Left ventricle myocardium inferior (tissue), 1 donor: ENCODE data around the gene ACTL10. TPM values are rescaled to one million over a fixed set of nuclear protein-coding genes. Genes with fewer than 3 reads are reported as not detected.

Source experiments
- DNase-seq: peaks from one replicate; pipeline ENCODE4 v3.0.0-alpha.2; 2020
- H3K27ac ChIP-seq: fragments of 200-600 bp; replicated peaks from 2 replicates; pipeline ENCODE4 v1.8.0; 2021
- H3K27me3 ChIP-seq: fragments of 200-600 bp; 2 replicates; pipeline ENCODE4 v1.8.0; 2021; ENCODE audit warnings: low read depth
- H3K36me3 ChIP-seq: fragments of 200-600 bp; 2 replicates; pipeline ENCODE4 v1.8.0; 2021
- H3K4me1 ChIP-seq: fragments of 200-600 bp; 2 replicates; pipeline ENCODE4 v1.8.0; 2021
- H3K4me3 ChIP-seq: fragments of 200-600 bp; 2 replicates; pipeline ENCODE4 v1.8.0; 2021; ENCODE audit warnings: mild to moderate bottlenecking, moderate library complexity
- H3K9me3 ChIP-seq: fragments of 200-600 bp; replicated peaks from 2 replicates; pipeline ENCODE4 v1.8.0; 2021
- CTCF ChIP-seq: fragments of 200-600 bp; IDR thresholded peaks from 2 replicates; pipeline ENCODE4 v1.8.0; 2021; ENCODE audit warnings: antibody characterized with exemption, mild to moderate bottlenecking, borderline replicate concordance
- intact Hi-C: fragments of 100-400 bp; cut with micrococcal nuclease; formaldehyde crosslinking; loops from one replicate; pipeline ENCODE4 v1.11.0; 2022
- total RNA-seq: library from RNA; stranded (reverse); fragmentation: NEBNext Ultra II Directional; extraction: Animal tissue kit (Norgen Biotek cat#: 25700); gene quantifications from one replicate; pipeline ENCODE4 v1.2.1, GENCODE V29; 2021
- donor health status: DM: no; HTN: yes; CAD: no; lungs with severe emphysema.

The ACTL10 gene
- total RNA-seq, 1 donor from 2014 or later: 0.22 TPM

DNA sequence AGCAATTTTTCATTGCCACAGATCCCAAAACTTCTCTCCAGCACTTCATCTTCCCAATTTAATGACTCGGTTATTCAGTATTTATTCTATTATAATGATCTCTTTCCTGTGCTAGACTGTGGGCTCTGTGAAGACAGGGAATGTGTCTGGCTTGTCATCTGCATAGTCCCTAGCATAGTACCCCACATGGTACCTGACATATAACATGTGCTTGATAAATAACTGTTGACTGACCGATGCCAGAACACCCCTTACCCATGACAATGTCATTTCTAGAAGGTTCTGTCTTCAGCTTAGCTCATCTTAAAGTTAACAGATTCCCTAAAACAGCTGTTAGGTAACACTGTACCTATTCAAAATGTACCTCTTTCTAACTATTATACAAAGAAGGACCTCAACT, 49.8 kb downstream of the ACTL10 start:
- TF ChIP-seq CTCF: no peak
- H3K9me3 ChIP-seq: no peaks in the 10 kb centered on the region
- peaks cover 29% of the 10 kb centered on the region for H3K36me3 ChIP-seq
- no peak overlapping the region for H3K27ac ChIP-seq
- no peaks in the 10 kb centered on the region for H3K27me3 ChIP-seq
- peaks cover 20% of the 10 kb centered on the region for H3K4me1 ChIP-seq
- no peak overlapping the region for H3K4me3 ChIP-seq
- no peak for DNase-seq
- intact Hi-C loops: no loop called here

Other genes starting within 250 kb of the ACTL10 start
- gene SNTA1, start 223.2 kb upstream of the ACTL10 start, total RNA-seq: 202 TPM
- gene CBFA2T2, start 176.8 kb upstream of the ACTL10 start, total RNA-seq: 10.7 TPM
- not detected for gene C20orf144, start 4.6 kb upstream of the ACTL10 start, total RNA-seq
- 81.3 TPM for gene NECAB3, start 7.5 kb downstream of the ACTL10 start, total RNA-seq
- gene E2F1, start 19.4 kb downstream of the ACTL10 start, total RNA-seq: 1.2 TPM
- 13.5 TPM for gene PXMP4, start 53.4 kb downstream of the ACTL10 start, total RNA-seq
- gene ZNF341, start 65.1 kb downstream of the ACTL10 start, total RNA-seq: 1.8 TPM
- gene CHMP4B, start 144.4 kb downstream of the ACTL10 start, total RNA-seq: 104 TPM